CD4-positive, alpha-beta T cell treated with Interleukin-17A for 4 hours (primary cell): ENCODE results near the gene SYT13.

Experiments used
- DNase-seq: peaks from one replicate; pipeline ENCODE4 v3.0.0-alpha.2; 2020; ENCODE audit warnings: mixed read lengths

SYT13 gene

DNA sequence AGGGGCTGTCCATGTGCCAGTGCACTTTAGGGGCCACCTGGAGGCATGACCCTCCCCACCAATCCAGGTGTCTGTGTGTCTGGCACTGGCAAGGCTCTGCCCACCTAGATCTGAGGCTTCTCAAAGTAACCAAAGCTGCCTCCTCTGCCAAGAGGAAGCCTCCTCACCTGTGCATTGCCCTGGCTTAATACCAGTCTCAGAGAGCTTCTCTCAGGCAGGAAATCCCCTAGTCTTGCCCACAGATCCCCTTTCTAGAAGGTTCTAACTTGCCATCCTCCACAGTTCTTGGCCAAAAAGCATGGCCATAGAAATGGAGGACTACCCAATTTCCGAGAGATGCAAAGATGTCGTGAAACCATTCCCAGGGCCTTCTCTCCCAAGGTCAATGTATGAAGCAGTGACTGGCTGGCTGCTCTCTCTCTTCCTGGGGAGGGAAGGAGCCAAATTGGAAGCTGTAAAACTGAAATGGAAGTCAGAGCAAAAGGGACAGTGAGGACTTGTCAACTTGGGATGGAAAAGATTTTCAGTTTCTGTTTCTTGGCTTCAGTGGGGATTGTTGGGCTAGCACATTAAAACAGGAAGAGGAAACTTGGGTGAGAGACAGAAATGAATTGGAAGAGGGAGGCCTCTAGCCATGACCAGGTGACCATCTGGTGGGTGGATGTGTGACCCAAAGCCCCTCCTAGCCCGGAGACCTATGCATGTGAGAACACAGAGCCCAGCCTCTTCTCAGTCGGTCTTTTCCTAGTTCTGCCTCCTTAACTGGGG is 70.9 kb downstream of the SYT13 start:
- DNase-seq: no peak

DNA sequence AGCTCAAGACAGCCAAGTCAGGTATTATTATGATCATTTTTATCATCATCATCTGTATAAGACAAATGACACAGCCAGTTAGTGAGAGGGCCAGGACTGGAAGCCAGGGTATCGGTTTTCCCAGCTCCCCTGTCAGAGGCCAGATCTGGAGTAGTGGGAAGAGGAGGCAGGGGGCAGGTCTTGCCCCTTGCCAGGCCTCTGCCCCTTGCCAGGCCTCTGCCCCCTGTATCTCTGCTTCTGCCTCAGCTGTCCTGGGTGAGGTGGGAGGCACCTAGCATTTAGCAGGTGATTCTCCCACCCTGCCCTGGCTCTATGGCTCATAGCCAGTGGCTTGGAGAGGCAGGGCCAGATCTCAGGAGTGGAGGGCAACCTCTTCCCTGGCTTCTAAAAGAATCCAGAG is 72.4 kb downstream of the SYT13 start:
- DNase-seq: no peak

DNA sequence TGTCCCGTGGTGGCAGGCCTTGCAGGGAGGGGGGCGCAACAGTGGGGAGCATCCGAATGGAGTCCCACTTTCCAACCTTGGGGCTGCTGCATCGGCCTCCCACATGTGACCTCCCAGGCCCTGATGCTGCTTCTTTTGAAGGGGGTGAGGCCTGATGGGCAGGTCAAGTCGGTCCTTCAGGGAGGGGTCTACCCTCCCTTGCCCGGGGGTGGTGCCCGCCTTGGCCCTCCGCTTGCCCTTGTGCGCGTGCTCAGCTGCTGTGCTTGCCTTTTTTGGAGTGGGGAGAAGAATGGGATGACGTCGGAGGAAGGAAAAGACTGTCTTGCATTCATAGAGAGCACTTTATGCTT is 72.8 kb downstream of the SYT13 start:
- no peak for DNase-seq

DNA sequence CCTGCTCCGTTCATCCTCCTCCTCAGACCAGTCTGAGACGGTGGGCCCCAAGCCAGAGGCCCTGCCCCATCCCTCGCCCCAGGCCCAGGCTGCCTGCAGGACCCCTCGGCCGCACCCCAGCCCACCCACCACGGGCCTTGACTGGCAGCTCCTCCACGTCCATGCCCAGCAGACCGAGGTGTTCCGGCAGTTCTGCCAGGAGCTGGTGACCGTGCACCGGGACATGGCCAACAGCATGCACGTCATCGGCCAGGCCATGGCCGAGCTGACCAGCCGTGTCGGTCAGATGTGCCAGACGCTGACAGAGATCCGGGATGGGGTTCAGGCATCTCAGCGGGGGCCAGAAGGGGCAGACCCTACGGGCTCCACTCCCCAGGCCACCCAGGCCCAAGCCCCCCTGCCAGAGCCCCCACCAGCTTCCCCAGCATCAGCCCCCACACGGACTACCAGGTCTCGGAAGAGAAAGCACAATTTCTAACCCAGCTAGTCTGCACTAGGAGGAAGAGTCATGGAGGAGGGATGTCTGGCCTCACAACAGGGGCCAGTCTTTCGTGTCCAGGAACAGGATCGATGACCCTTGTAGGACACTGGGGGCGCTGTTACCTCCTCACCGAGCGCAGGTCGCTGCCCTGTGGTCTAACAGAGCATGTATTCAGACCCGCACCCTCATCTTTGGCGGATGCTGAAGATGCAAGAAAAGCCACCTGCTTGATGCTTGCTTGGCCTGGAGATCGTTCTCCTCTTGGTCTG is 73.4 kb downstream of the SYT13 start:
- no peak for DNase-seq

DNA sequence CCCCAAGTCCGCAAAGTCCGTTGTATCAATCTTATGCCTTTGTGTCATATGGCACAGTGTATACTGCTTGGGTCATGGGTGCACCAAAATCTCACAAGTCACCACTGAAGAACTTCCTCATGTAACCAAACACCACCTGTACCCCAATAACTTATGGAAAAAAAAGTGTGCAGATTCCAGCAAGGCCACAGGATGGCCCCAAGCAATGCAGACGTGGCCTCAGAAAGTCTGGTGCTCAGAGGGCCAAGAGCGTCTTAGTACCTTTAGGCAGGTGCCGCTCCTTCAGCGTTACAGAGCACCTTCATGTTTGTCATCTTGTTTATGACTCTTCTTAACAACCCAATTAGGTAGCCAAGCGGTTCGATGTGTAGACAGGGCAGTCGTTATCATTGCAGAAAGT is 74.4 kb downstream of the SYT13 start:
- DNase-seq: no peak

DNA sequence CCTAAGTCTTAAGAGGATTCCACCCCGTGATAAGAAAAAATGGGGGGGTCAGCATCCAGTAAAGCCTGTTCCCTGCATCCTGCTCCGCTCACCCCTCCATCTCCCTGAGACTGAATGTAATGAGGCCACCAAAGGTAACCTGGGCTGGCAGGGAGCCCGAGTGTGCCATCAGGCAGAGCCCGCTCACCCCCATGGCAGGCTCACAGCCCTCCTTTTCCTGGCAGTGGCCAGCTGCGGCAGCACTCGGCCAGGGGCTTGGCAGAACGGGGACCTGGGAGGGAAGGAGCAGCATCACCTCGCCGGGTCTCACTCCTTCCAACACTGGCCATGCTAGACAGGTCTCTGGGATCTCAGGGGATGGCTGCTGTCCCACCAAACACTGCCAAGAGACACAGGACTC is 75.3 kb downstream of the SYT13 start:
- DNase-seq: no peak

DNA sequence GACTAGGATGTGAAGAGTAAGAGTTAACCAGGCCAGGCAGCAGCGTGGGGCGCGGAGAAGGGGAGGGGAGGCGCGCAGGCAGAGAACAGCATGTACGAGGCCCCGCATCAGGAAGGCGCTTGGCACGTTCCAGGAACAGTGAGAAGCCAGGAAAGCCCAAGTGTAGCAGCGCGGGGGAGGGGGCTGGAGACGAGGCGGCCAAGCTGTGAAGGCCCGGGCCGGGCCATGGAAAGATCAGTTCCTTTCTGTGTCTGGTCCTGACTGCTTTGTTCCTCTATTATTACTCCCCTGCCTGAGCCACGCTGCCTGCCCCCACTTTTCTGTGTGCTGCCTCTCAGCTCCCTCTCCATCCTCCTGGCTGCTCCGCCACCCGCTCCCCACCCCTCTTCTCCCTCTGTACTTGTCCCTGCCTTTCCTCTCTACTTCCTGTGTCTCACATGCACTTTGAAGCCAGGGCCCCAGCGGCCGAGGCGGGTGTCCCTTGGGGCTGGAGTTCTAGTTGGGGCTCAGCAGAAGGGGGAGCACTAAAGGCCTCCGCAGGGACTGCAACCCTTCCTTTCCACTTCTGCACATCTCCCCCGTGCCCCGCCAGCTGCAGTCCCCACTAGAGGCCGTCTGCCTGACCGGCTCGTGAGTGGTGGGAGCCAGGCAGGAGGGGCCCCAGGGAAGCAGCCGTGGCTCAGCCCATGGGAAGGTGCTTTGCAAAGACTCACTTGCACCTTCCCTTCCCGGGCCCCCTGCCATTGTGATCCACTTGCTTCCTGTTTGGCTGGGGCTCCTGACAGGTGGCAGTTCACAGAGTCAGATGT is 76.0 kb downstream of the SYT13 start:
- DNase-seq: no peak

DNA sequence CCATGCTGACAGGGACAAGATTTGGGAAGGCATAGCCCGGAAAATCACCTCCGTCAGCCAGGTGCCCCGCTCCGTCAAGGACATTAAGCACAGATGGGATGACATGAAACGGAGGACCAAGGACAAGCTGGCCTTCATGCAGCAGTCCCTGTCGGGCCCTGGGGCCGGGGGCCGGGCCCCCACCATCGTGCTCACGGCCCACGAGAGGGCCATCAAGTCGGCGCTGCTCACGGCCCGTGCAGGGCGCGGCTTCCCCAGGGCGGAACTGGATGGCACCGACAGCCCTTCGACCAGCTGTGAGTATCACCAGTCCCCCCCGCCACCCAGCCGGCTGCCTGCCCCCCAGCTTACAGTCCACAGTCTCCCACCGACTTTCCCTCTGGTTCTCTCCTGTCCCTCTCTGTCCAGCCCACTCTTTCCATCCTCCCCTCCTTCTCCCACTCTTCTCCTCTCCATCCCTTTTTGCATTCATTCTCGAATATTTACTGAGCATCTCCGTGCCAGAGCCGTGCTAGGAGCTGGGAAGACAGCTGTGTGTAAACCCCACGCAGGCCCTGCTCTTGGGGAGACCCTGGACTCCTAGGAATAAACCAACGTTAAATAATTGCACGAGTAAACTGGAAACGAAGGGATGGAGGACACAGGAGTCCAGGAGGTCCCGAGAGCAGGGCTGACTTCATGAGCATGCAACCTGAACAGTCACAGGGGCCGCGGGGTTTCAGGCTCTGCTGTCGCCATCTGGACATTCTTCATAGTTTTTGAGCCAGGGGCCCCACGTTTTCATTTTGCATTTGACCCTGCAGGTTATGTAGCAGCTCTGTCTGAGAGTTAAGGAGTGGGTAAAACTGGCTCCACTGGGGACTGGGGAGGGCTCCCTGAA is 76.9 kb downstream of the SYT13 start:
- DNase-seq: no peak

DNA sequence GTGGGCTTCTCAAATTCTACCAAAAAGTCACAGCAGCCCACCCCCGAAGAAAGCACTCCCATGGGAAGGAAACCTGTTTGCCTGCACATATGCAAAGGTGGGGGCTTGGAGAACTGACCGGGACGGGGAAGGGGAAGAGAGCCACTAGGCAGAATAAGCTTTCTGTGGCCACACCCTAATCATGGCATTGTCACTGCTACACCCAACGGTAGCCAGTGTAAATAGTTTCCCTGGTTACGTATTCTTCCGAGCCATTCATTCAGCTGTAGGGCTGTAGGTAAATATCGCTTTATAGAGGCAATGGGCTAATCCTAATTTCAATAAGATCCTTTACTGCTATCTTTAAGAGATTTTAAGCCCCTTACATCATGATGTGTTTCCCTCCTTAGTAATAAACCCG is 78.0 kb downstream of the SYT13 start:
- DNase-seq: no peak

DNA sequence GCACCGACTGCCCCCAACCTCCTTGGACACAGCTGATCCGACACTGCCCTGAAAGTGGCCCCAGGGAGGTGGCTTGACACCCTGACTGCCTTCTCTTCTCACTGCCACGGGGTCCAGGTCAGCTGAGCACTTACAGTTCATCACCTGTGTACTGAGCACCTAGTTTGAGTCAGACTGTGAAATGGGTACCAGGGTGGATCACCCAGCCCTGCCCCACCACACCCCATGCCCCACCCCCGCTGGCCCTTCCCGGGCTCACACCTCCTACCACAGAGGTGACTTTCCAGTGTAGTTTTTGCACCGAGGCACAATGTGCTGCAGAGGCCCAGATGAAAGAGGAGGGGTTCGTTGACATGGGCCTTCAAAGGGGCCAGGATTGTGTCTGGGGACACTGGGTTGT is 80.2 kb downstream of the SYT13 start:
- no peak for DNase-seq

DNA sequence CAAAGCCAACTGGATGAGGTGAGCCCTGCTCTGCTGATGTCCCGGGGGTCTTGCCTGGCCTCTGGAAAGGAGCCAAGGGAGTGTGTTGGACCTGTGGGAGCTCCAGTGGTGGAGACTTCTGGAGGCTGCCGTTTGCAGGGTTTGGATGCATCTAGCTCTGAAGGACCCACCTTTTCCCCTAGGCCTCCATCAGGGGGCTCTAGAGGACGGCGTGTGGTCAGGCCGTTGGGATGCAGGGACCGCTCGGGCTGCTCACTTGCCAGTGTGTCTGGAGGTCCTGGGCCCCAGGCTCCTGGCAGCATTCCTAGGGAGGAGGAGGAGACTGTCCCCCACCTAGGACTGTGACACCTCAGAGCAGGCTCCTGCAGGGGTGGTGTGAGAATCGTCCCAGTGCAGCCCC is 81.4 kb downstream of the SYT13 start:
- no peak for DNase-seq

DNA sequence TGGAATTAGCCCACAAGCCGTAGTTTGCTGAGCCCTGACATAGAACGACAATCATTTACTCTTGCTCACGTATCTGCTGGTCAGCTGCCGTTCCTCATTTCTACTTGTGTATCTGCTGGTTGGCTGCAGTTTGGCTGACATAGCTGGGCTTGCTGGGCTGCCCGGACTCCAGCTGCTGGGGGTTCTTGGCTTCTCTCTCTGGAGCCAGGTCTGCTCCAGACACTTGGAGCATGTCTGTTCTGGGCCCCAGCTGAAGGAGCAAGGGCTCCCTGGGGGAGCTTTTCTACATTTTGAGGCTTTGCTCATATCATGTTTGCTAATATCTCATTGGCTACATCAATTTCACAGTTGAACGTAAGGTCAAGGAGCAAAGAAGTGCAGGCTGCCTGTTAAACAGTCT is 92.4 kb downstream of the SYT13 start:
- no peak for DNase-seq
